Smooth muscle cell of the umbilical artery (primary cell): Measurements from ENCODE around the gene TRIM51G. TPM values are rescaled to one million over a fixed set of nuclear protein-coding genes. Genes with fewer than 3 reads are reported as not detected.

Source experiments
- total RNA-seq: library from RNA; depleted of rRNA; stranded (reverse); fragments of >200 nt; gene quantifications from 2 replicates; pipeline ENCODE4 v1.2.3, GENCODE V29; 2014

TRIM51G gene, protein sequence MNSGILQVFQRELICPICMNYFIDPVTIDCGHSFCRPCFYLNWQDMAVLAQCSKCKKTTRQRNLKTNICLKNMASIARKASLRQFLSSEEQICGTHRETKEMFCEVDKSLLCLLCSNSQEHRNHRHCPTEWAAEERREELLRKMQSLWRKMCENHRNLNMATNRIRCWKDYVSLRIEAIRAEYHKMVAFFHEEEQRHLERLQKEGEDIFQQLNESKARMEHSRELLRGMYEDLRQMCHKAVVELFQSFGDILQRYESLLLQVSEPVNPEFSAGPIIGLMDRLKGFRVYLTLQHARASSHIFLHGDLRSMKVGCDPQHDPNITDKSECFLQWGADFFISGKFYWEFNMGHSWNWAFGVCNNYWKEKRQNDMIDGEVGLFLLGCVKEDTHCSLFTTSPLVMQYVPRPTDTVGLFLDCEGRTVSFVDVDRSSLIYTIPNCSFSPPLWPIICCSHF
- not detected in 2 replicates for total RNA-seq

DNA sequence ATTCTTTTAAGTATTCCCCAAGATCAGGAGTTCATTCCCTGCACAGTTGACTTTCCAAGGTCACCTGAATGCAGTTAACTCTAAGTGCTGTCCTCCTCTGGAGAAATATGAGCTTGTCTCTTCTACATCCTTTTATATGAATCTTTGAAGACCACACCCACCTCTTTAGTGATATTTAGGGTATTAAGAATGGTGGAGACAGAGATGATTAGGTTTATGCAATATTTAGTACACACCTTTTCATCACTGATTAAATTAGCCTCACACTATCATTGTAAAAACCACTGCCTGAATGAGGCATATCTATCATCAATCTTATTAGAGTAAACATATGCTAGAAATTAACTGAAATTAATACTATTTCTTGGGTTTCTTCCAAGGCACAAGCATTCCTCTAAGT lies at the start of gene TRIM51G:
TSS of gene TRIM51G (minus strand) at position 101 of the 400 bp plus-strand sequence. CDS start 2,190 bp downstream, outside the sequence.

DNA sequence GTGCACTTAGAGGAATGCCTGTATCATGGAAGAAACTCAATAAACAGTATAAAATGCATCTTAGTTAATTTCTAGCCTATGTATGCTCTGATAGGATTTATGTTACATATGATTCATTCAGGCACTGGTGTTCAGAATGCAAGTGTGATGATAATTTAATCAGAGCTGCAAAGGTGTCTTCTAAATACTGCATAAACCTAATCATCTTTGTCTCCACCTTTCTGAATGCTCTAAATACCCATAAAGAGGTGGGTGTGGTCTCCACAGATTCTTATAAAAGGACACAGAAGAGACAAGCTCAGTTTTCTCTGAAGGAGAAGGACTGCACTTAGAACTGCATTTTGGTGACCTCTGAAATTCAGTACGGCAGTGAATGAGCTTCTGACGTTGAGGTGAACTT lies 44.8 kb upstream of the TRIM51G start, which contains the start of gene TRIM49B:
TSS of gene TRIM49B (plus strand) at position 301 of the 400 bp plus-strand sequence. CDS start 2,777 bp downstream, outside the sequence.

Other genes starting within 250 kb of the TRIM51G start
- not detected in 2 replicates for gene TRIM49B, start 44.9 kb upstream of the TRIM51G start, total RNA-seq
- gene TRIM64C, start 75.2 kb upstream of the TRIM51G start, total RNA-seq, result not detected in 2 replicates
- not detected in 2 replicates for gene FOLH1, start 224.7 kb upstream of the TRIM51G start, total RNA-seq